Transverse colon (tissue), 4 donors: Measurements from ENCODE around the gene STK17A. TPM values are rescaled to one million over a fixed set of nuclear protein-coding genes. Genes with fewer than 3 reads are reported as not detected.
"Not testable (repeated sequence)": the region's sequence is repeated elsewhere in the genome, so short reads cannot be mapped to it uniquely, and the experiment has no call there.

Source experiments
- DNase-seq: peaks from one replicate; pipeline ENCODE4 v3.0.0-alpha.2; 2019
- H3K27ac ChIP-seq, 4 donors: fragments of 200-600 bp; sonication (generic); 2 replicates each; pipeline ENCODE4 v1.5.1; 2016 to 2018; ENCODE audit warnings: inconsistent platforms in 4 of 4
- H3K27me3 ChIP-seq: fragments of 200-600 bp; sonication (generic); 2 replicates; pipeline ENCODE4 v1.5.1; 2017; ENCODE audit warnings: inconsistent platforms
- H3K36me3 ChIP-seq, 4 donors: fragments of 200-600 bp; sonication (generic); 2 replicates each; pipeline ENCODE4 v1.5.1; 2017 to 2019; ENCODE audit warnings: inconsistent platforms in 4 of 4
- H3K4me1 ChIP-seq, 4 donors: fragments of 200-600 bp; sonication (generic); 2 replicates each; pipeline ENCODE4 v1.5.1; 2017 to 2020; ENCODE audit warnings: inconsistent platforms in 4 of 4
- H3K4me3 ChIP-seq, 4 donors: fragments of 200-600 bp; sonication (generic); 1 replicate in 1 of 4; 2 replicates in 3 of 4; pipeline versions ENCODE4 v1.5.1 to v1.6.1; 2017 to 2019; ENCODE audit warnings: inconsistent platforms in 4 of 4
- H3K9me3 ChIP-seq, 2 donors: fragments of 200-600 bp; sonication (generic); 2 replicates each; pipeline ENCODE4 v1.5.1; 2017 to 2019; ENCODE audit warnings: inconsistent platforms in 2 of 2
- EP300 ChIP-seq: sonication (generic); formaldehyde crosslinking; IDR thresholded peaks from one replicate; pipeline ENCODE4 v1.6.1; 2017; ENCODE audit warnings: antibody characterized with exemption, low read depth
- POLR2A ChIP-seq: fragments of 450-650 bp; IDR thresholded peaks from one replicate; pipeline ENCODE4 v1.6.1; 2016; ENCODE audit warnings: antibody characterized with exemption, mild to moderate bottlenecking, moderate library complexity
- POLR2AphosphoS5 ChIP-seq, 3 donors: sonication (generic); formaldehyde crosslinking; IDR thresholded peaks; one replicate each; pipeline ENCODE4 v1.6.1; 2016; ENCODE audit warnings: antibody characterized with exemption in 3 of 3
- WGBS, 2 donors: methylation state at CpG; one replicate each; pipeline ENCODE4 v1.1.5; 2018; ENCODE audit warnings: low coverage in 1 of 2; 5-methylcytosine and 5-hydroxymethylcytosine counted together
- in situ Hi-C, 4 donors: fragments of 200-750 bp; cut with MboI; loops; one replicate each; pipeline versions ENCODE4 v1.15.0 to v1.15.1; 2017; ENCODE audit warnings: low sequenced_read_pairs in 3 of 4, low pct_ligation_motif_present in 1 of 4, low pct_unique_long_range_greater_than_20kb in 1 of 4
- intact Hi-C: fragments of 100-400 bp; cut with DNase I; formaldehyde crosslinking; loops from one replicate; pipeline ENCODE4 v1.15.1; 2023; ENCODE audit warnings: low total_unique reads
- total RNA-seq, 4 donors: library from RNA; depleted of rRNA; stranded (reverse); fragments of >200 nt; gene quantifications; one replicate each; pipeline ENCODE4 v1.1.0, GENCODE V29; 2016
- TF ChIP-seq, protein P1 (sequence below), 5 experiments: fragments of 200-600 bp in 3 of 5; fragments of 450-650 bp in 2 of 5; sonication (generic) in 3 of 5; IDR thresholded peaks; 1 replicate in 2 of 5; 2 replicates in 3 of 5; pipeline ENCODE4 v1.5.1; 2016 to 2017; ENCODE audit warnings: antibody characterized with exemption in 5 of 5, inconsistent platforms in 3 of 5, mild to moderate bottlenecking in 2 of 5, moderate library complexity in 1 of 5

STK17A gene
- total RNA-seq, 4 donors from 2014 or later: 6.0 to 35.7 (median 26.4) TPM

DNA sequence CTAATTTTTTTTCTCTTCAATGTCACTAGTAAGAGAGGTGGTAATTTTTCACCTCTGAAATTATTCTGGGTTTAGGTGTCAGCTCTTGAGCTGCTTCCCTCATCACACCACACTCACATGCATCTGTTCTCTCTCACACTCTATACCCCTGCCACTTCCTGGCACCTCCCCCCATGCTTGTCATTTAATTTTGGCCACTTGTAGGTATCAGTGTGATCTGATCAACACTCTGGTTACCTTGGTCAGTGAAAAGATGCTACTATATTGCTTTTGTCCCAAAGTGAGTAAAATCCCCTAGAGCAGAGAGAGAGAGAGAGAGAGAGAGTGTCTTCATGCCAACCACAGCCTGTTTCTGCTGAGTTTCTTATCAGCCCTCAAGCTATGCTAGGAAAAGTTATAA, 42.5 kb downstream of the STK17A start:
- in situ Hi-C loops (no loop called here), intact Hi-C loops (no loop called here)
- Histone ChIP-seq H3K4me3 (no peak overlapping the region), H3K4me1 (peaks cover 0 to 3% (median 0%) of the 10 kb centered on the region in 4 donors), H3K9me3 (no peaks in the 10 kb centered on the region), H3K27me3 (no peaks in the 10 kb centered on the region), H3K36me3 (peaks cover 0 to 10% (median 3%) of the 10 kb centered on the region in 4 donors), H3K27ac (no peak overlapping the region)
- DNase-seq: no peak
- TF ChIP-seq, protein P1, sequence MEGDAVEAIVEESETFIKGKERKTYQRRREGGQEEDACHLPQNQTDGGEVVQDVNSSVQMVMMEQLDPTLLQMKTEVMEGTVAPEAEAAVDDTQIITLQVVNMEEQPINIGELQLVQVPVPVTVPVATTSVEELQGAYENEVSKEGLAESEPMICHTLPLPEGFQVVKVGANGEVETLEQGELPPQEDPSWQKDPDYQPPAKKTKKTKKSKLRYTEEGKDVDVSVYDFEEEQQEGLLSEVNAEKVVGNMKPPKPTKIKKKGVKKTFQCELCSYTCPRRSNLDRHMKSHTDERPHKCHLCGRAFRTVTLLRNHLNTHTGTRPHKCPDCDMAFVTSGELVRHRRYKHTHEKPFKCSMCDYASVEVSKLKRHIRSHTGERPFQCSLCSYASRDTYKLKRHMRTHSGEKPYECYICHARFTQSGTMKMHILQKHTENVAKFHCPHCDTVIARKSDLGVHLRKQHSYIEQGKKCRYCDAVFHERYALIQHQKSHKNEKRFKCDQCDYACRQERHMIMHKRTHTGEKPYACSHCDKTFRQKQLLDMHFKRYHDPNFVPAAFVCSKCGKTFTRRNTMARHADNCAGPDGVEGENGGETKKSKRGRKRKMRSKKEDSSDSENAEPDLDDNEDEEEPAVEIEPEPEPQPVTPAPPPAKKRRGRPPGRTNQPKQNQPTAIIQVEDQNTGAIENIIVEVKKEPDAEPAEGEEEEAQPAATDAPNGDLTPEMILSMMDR (IDR thresholded peaks at IDR 0.05): no peak
- TF ChIP-seq POLR2AphosphoS5 (IDR thresholded peaks at IDR 0.05): no peak
- TF ChIP-seq POLR2A: no peak
- TF ChIP-seq EP300: no peak

DNA sequence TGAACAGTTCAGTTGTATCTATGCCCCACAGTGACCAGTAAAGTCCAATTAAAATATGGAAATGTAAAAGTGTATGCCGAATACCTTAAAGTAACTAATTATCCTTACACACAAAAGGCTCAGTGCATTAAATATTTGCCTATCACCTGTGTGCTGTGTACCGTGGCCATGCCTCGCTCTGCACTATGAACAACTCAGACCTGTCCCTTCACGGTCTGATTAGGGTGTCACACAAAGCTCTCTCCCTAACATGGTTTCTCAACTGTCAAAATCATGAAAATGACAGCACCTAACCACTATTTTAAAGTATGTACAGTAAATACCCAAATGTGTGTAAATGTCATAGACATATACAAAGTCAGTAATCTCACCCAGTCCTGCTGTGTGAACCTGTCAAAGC, 43.1 kb downstream of the STK17A start:
- WGBS, 2 donors: 79 to 86% methylated on average over 1 to 4 of the region's 4 CpGs
- no peaks in the 10 kb centered on the region for H3K9me3 ChIP-seq
- no peaks in the 10 kb centered on the region for H3K27me3 ChIP-seq
- DNase-seq: no peak
- in situ Hi-C loops (no loop called here), intact Hi-C loops (no loop called here)
- peaks cover 0 to 3% (median 0%) of the 10 kb centered on the region in 4 donors for H3K4me1 ChIP-seq
- H3K36me3 ChIP-seq: peaks cover 0 to 9% (median 4%) of the 10 kb centered on the region in 4 donors
- no peak overlapping the region for H3K4me3 ChIP-seq
- H3K27ac ChIP-seq: no peak overlapping the region
- TF ChIP-seq, protein P1 (IDR thresholded peaks at IDR 0.05): no peak
- TF ChIP-seq EP300 (no peak), POLR2AphosphoS5 (IDR thresholded peaks at IDR 0.05) (no peak), POLR2A (no peak)

DNA sequence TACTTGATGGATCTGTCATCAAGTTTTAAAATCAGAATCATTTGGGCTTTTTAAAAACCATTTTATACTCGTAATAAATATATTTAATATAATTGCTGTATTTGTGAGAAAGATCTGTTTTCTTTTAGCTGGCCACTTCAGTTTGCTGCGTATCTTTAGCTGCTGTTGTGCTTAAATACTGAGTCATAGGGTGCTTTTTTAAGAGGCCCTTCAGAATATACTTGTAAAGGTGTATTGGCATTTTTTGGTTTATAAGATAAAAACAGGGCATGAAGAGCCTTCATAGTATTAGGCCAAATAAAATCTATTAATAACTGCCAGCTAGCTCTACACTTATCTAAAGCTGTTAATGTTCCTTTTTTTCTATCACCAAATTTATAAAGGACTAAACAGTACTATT, 43.8 kb downstream of the STK17A start:
- Histone ChIP-seq H3K4me1 (peaks cover 0 to 3% (median 0%) of the 10 kb centered on the region in 4 donors), H3K36me3 (peaks cover 0 to 13% (median 7%) of the 10 kb centered on the region in 4 donors), H3K4me3 (no peak overlapping the region), H3K27ac (no peak overlapping the region), H3K9me3 (no peaks in the 10 kb centered on the region), H3K27me3 (no peaks in the 10 kb centered on the region)
- WGBS, 2 donors: 85% methylated on average over 2 of the region's 2 CpGs
- TF ChIP-seq POLR2AphosphoS5 (IDR thresholded peaks at IDR 0.05) (no peak), EP300 (no peak), POLR2A (no peak)
- TF ChIP-seq, protein P1 (IDR thresholded peaks at IDR 0.05): no peak
- DNase-seq: no peak
- intact Hi-C loops: no loop called here
- in situ Hi-C loops: no loop called here

DNA sequence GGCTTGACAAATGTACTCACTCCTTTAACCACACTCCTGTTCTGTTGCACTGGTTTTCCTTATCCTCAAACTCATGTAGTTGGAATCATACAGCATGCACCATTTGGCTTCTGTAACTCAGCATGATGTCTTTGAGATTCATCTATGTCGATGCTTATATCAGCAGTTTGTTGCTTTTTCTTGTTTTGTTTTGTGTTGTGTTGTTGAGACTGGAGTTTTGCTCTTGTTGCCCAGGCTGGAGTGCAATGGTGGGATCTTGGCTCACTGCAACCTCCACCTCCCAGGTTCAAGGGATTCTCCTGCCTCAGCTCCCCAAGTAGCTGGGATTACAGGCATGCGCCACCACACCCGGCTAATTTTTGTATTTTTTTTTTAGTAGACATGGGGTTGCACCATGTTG, 44.9 kb downstream of the STK17A start:
- in situ Hi-C loops, intact Hi-C loops, H3K4me1 ChIP-seq, DNase-seq, H3K4me3 ChIP-seq, H3K9me3 ChIP-seq, H3K27me3 ChIP-seq, H3K27ac ChIP-seq: not testable (repeated sequence)
- 96 to 100% methylated on average over 2 to 3 of the region's 3 CpGs for WGBS, 2 donors
- H3K36me3 ChIP-seq: peaks cover 0 to 23% (median 8%) of the 10 kb centered on the region in 4 donors

DNA sequence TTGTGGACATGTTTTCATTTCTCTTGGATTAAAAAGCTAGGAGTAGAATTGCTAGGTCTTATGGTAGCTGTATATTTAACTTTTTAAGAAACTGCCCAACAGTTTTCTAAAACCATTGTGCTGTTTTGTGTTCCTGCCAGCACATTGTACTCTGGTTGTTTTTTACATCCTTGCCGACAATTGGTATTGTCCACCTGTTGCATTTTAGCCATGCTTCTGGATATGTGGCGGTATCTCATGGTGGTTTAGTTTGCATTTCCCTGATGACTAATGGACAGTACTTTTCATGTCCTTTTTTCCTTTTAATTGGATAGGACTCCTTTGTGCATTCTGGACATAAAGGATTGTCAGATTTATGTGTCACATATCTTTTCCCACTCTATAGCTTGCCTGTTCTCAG, 45.5 kb downstream of the STK17A start:
- TF ChIP-seq, protein P1 (IDR thresholded peaks at IDR 0.05): no peak
- TF ChIP-seq EP300 (no peak), POLR2A (no peak), POLR2AphosphoS5 (IDR thresholded peaks at IDR 0.05) (no peak)
- WGBS, 2 donors: 92 to 100% methylated on average over 2 of the region's 2 CpGs

More for the DNA sequence above, 45.5 kb downstream of the STK17A start:
- no peak overlapping the region for H3K4me3 ChIP-seq
- no peaks in the 10 kb centered on the region for H3K9me3 ChIP-seq
- H3K27me3 ChIP-seq: no peaks in the 10 kb centered on the region
- no peak overlapping the region for H3K27ac ChIP-seq
- no peaks in the 10 kb centered on the region for H3K4me1 ChIP-seq
- intact Hi-C loops: no loop called here
- in situ Hi-C loops: no loop called here
- DNase-seq: no peak
- H3K36me3 ChIP-seq: peaks cover 0 to 28% (median 8%) of the 10 kb centered on the region in 4 donors
